SIG-M5 treated with dmso at 0.1 percent for 504 hours (cell line): ENCODE data around the gene SLC38A6.

ENCODE experiments used
- DNase-seq: peaks from one replicate; lab custom pipeline; 2025; ENCODE audit not compliant: unreplicated experiment; lab: John Stamatoyannopoulos, UW

SLC38A6 gene

DNA sequence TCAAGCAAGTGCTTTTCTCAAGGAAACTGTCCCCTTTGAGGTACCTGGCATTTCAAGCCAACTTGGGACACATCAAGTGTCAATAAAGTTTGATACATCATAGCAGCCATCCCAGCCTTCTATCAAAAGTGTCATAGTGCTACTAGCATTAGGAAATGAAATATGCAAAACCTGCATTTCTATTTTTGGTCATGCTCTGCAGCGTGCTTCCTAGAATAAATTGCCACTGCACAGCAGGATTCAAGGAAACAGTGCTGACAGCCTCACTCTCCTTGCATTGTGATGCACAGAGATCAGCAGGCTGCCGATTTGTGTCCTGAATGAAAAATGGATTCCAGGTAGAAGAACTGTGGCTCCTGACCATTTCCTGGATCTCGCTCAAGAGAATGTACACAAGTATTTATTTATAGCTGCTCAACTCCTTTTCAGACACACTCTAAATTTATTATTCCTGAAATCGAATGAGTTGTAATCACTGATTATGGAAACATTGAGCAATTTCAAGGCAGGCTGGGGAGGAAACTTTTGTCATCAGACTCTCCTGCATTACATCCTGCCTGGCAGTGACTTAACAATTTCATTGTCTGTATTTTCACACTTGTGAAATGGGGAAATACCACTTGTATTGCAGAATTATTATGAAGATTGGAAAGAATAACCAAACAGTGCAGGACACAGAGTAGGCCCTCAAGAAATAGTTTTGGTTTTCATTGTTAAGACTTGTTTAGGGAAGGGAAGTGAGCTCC is 120.9 kb downstream of the SLC38A6 start:
- DNase-seq: peak; percentile 91
